SH-SY5Y (cell line): ENCODE data around the gene SHFL.

Experiments
- GATA2 ChIP-seq: IDR thresholded peaks from 2 replicates; pipeline ENCODE4 v1.6.1; 2011; ENCODE audit warnings: mild to moderate bottlenecking, low read depth, low read length
- GATA3 ChIP-seq: IDR thresholded peaks from 2 replicates; pipeline ENCODE4 v1.6.1; 2011; ENCODE audit warnings: low read depth, mild to moderate bottlenecking, low read length, moderate library complexity

DNA sequence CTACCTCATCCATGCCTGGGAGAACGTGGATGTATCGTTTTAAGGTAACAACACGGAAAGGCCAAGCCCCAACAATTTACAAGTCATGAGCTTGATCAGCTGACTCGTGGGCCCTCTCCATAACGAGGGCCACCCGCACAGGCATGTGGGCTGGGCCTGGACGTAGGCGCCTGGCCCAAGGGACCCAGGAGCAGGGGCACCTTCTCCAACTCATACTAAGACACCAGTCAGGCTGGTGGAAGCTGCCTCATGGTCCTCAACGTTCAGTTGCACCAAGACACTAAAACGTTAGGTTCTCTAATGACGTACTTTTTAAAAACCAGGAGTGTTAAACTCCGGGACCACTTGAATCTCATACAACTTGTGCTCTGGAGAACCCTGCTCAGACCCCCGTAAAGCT, 55.4 kb downstream of the SHFL start:
- TF ChIP-seq GATA2: no peak
- no peak for TF ChIP-seq GATA3
